GM23248 (cell line): Measurements from ENCODE around the gene RORB.

ENCODE experiments used
- EZH2 ChIP-seq: fragments of 200-600 bp; sonication (generic); IDR thresholded peaks from 2 replicates; pipeline ENCODE4 v1.6.1; 2018; ENCODE audit warnings: antibody characterized with exemption, mild to moderate bottlenecking; ENCODE audit not compliant: insufficient read depth, poor library complexity, severe bottlenecking
- EZH2phosphoT487 ChIP-seq: fragments of 200-600 bp; sonication (generic); IDR thresholded peaks from 2 replicates; pipeline ENCODE4 v1.6.1; 2018; ENCODE audit warnings: antibody characterized with exemption, moderate library complexity, mild to moderate bottlenecking, low read depth; ENCODE audit not compliant: insufficient read depth

- TF ChIP-seq EZH2 (no peak), EZH2phosphoT487 (no peak)
Measured at GRCh38 chr9:74674077-74674476, 176.9 kb downstream of the RORB start.
